ENCODE results near the gene AATF. TPM values are rescaled to one million over a fixed set of nuclear protein-coding genes. Genes with fewer than 3 reads are reported as not detected.

AATF gene
- polyA plus RNA-seq, 2 of the 4 experiments (the other 2 are of a cell fraction), result 51.9 to 120 TPM

- ATAC-seq, result peak; percentile 94 to 95
- POLR2A ChIA-PET, result no interaction called here
- 25% methylated on average over 13 of the region's 13 CpGs for WGBS (ENCODE audit: missing lambda C conversion rate)
- H3K4me3 ChIP-seq, result no peak overlapping the region
- no peaks in the 10 kb centered on the region for H3K9me3 ChIP-seq
- CTCF ChIA-PET, result interaction anchor here (0.5 to 3.1 kb wide), 12 partner anchors 8 to 418 kb away, joined by 3 to 32 read pairs (median 4); no protein-coding TSS in a partner anchor
- peak; percentile 86 to 91 for DNase-seq (ENCODE audit: low read depth in 1 of 2, low spot score in 1 of 2)
- TF ChIP-seq FOSB (CRISPR knock-in tag; IDR thresholded peaks at IDR 0.05), result no peak
- 0 out of 5 replicates have a peak, but pooled peaks of 1 of the 2 experiments have one; percentile 31 for TF ChIP-seq JUN (IDR thresholded peaks at IDR 0.05)
- TF ChIP-seq BHLHE40 (IDR thresholded peaks at IDR 0.05; ENCODE audit: low read depth, low read length), result no peak
- TF ChIP-seq POLR2A (IDR thresholded peaks at IDR 0.05; ENCODE audit: low read length), result no peak
- no peak for TF ChIP-seq EHF (CRISPR knock-in tag; IDR thresholded peaks at IDR 0.05)
- peak; percentile 68; the same call in 1 of the 2 replicates for TF ChIP-seq HEYL (CRISPR knock-in tag; IDR thresholded peaks at IDR 0.05)
- TF ChIP-seq, protein P1, sequence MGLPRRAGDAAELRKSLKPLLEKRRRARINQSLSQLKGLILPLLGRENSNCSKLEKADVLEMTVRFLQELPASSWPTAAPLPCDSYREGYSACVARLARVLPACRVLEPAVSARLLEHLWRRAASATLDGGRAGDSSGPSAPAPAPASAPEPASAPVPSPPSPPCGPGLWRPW (IDR thresholded peaks at IDR 0.05), result no peak
- peak; percentile 85 for TF ChIP-seq E2F6 (IDR thresholded peaks at IDR 0.05; ENCODE audit: borderline replicate concordance, low read depth)
- TF ChIP-seq, protein P2, sequence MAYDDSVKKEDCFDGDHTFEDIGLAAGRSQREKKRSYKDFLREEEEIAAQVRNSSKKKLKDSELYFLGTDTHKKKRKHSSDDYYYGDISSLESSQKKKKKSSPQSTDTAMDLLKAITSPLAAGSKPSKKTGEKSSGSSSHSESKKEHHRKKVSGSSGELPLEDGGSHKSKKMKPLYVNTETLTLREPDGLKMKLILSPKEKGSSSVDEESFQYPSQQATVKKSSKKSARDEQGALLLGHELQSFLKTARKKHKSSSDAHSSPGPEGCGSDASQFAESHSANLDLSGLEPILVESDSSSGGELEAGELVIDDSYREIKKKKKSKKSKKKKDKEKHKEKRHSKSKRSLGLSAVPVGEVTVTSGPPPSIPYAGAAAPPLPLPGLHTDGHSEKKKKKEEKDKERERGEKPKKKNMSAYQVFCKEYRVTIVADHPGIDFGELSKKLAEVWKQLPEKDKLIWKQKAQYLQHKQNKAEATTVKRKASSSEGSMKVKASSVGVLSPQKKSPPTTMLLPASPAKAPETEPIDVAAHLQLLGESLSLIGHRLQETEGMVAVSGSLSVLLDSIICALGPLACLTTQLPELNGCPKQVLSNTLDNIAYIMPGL (CRISPR knock-in tag; IDR thresholded peaks at IDR 0.05; ENCODE audit: borderline replicate concordance), result no peak
- TF ChIP-seq HOXB13 (CRISPR knock-in tag; IDR thresholded peaks at IDR 0.05; ENCODE audit: low read depth), result no peak
- TF ChIP-seq SMC3 (IDR thresholded peaks at IDR 0.05), result no peak
- TF ChIP-seq ZC3H11A (IDR thresholded peaks at IDR 0.05), result no peak
- TF ChIP-seq SREBF2 (IDR thresholded peaks at IDR 0.05), result no peak
- no peak for TF ChIP-seq CHD2 (IDR thresholded peaks at IDR 0.05; ENCODE audit: low read length, partially characterized antibody)
- peak; percentile 38; the same call in 1 of the 2 replicates for TF ChIP-seq JUNB (IDR thresholded peaks at IDR 0.05)
- peak; percentile 78; the same call in 1 of the 2 replicates for TF ChIP-seq TP53 (CRISPR knock-in tag; IDR thresholded peaks at IDR 0.05)
- TF ChIP-seq, protein P3, sequence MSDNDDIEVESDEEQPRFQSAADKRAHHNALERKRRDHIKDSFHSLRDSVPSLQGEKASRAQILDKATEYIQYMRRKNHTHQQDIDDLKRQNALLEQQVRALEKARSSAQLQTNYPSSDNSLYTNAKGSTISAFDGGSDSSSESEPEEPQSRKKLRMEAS (IDR thresholded peaks at IDR 0.05), result peak; percentile 87
- peak; percentile 66 for TF ChIP-seq NFE2L2 (conservative IDR thresholded peaks at IDR 0.05; ENCODE audit: low read length)
- TF ChIP-seq ZFP36 (IDR thresholded peaks at IDR 0.05; ENCODE audit: borderline replicate concordance, partially characterized antibody), result no peak
- TF ChIP-seq FOSL2 (IDR thresholded peaks at IDR 0.05), result peak; percentile 55; the same call in 1 of the 2 replicates
- TF ChIP-seq FOSL2 (CRISPR knock-in tag; IDR thresholded peaks at IDR 0.05), result peak; percentile 93
- TF ChIP-seq, protein P4, sequence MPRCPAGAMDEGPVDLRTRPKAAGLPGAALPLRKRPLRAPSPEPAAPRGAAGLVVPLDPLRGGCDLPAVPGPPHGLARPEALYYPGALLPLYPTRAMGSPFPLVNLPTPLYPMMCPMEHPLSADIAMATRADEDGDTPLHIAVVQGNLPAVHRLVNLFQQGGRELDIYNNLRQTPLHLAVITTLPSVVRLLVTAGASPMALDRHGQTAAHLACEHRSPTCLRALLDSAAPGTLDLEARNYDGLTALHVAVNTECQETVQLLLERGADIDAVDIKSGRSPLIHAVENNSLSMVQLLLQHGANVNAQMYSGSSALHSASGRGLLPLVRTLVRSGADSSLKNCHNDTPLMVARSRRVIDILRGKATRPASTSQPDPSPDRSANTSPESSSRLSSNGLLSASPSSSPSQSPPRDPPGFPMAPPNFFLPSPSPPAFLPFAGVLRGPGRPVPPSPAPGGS (IDR thresholded peaks at IDR 0.05), result no peak
- TF ChIP-seq ELK1 (IDR thresholded peaks at IDR 0.05; ENCODE audit: low read depth, low read length), result no peak
- no peak for TF ChIP-seq TFCP2L1 (CRISPR knock-in tag; IDR thresholded peaks at IDR 0.05)
- peak; percentile 89 for TF ChIP-seq MAFK (IDR thresholded peaks at IDR 0.05; ENCODE audit: partially characterized antibody)
- TF ChIP-seq CEBPB (IDR thresholded peaks at IDR 0.05), result peak; percentile 7 to 78; a peak in 3 of 4 replicates
- TF ChIP-seq CHD4 (IDR thresholded peaks at IDR 0.05; ENCODE audit: borderline replicate concordance), result no peak
- TF ChIP-seq HDAC2 (IDR thresholded peaks at IDR 0.05), result no peak
- TF ChIP-seq POLR2AphosphoS2 (conservative IDR thresholded peaks at IDR 0.05; ENCODE audit: low read length), result no peak
- 0 out of 5 replicates have a peak, but pooled peaks of 1 of the 2 experiments have one; percentile 3 for TF ChIP-seq RAD21 (conservative IDR thresholded peaks at IDR 0.05 in 1 of 2, IDR thresholded peaks at IDR 0.05 in 1 of 2)
- no peak for TF ChIP-seq CBX2 (IDR thresholded peaks at IDR 0.05; ENCODE audit: borderline replicate concordance, low read depth)
- TF ChIP-seq, protein P5, sequence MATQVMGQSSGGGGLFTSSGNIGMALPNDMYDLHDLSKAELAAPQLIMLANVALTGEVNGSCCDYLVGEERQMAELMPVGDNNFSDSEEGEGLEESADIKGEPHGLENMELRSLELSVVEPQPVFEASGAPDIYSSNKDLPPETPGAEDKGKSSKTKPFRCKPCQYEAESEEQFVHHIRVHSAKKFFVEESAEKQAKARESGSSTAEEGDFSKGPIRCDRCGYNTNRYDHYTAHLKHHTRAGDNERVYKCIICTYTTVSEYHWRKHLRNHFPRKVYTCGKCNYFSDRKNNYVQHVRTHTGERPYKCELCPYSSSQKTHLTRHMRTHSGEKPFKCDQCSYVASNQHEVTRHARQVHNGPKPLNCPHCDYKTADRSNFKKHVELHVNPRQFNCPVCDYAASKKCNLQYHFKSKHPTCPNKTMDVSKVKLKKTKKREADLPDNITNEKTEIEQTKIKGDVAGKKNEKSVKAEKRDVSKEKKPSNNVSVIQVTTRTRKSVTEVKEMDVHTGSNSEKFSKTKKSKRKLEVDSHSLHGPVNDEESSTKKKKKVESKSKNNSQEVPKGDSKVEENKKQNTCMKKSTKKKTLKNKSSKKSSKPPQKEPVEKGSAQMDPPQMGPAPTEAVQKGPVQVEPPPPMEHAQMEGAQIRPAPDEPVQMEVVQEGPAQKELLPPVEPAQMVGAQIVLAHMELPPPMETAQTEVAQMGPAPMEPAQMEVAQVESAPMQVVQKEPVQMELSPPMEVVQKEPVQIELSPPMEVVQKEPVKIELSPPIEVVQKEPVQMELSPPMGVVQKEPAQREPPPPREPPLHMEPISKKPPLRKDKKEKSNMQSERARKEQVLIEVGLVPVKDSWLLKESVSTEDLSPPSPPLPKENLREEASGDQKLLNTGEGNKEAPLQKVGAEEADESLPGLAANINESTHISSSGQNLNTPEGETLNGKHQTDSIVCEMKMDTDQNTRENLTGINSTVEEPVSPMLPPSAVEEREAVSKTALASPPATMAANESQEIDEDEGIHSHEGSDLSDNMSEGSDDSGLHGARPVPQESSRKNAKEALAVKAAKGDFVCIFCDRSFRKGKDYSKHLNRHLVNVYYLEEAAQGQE (IDR thresholded peaks at IDR 0.05), result no peak
- FAIRE-seq, result no peak
- H3K4me1 ChIP-seq, result peaks cover 15% of the 10 kb centered on the region
- H3K4me2 ChIP-seq, result peak overlapping the region; percentile 67
- H3K27ac ChIP-seq, result peak overlapping the region; percentile 61 to 68
Observed at GRCh38 chr17:37067555-37068111, 118.9 kb downstream of the AATF start.
